HepG2 (cell line): ENCODE results near the gene GDPD1. TPM values are rescaled to one million over a fixed set of nuclear protein-coding genes. Genes with fewer than 3 reads are reported as not detected.

Source experiments
- ATAC-seq: fragments of 200-7000 bp; cut with Tn5 transposase; 3 replicates; pipeline ENCODE4 v1.9.1; 2020; ENCODE audit warnings: mild to moderate bottlenecking, moderate library complexity
- BruUV-seq: library from RNA; stranded (reverse); fragments of 400-500 nt; replicated peaks from 2 replicates; lab custom pipeline; 2021; lab: Mats Ljungman, UMichigan
- CTCF ChIA-PET: fragments of 300-600 bp; formaldehyde crosslinking; extraction: SDS; loops from one replicate; lab custom pipeline; 2021; ENCODE audit warnings: low total read pairs, inconsistent platforms, low intra/inter-chr PET ratio; lab: Yijun Ruan, JAX
- POLR2A ChIA-PET: fragments of 350-600 bp; sonication (Branson Sonifier 250); formaldehyde crosslinking; loops from one replicate; lab custom pipeline; 2020; ENCODE audit warnings: antibody characterized with exemption, inconsistent platforms; lab: Yijun Ruan, JAX
- DNase-seq: peaks from one replicate; pipeline ENCODE4 v3.0.0-alpha.2; 2015; ENCODE audit warnings: low spot score
- FAIRE-seq: peaks from 3 replicates; lab custom pipeline; 2011; peaks lifted over from hg19 to GRCh38; lab: Jason Lieb, UNC
- H2AFZ ChIP-seq: one replicate; pipeline ENCODE4 v1.6.1; 2011; ENCODE audit warnings: low read length, inconsistent platforms
- H3K27ac ChIP-seq: fragments of 300-600 bp; 3 replicates; pipeline ENCODE4 v1.8.0; 2011; ENCODE audit warnings: mixed run types, mild to moderate bottlenecking, mixed read lengths, low read length, inconsistent platforms; ENCODE audit not compliant: insufficient read depth; ENCODE audit errors: extremely low read length
- H3K27me3 ChIP-seq, 2 experiments: fragments of 200-600 bp in 1 of 2; 2 replicates in 1 of 2; 3 replicates in 1 of 2; pipeline versions ENCODE4 v1.6.0 to v1.8.0; 2011; ENCODE audit warnings: low read length in 2 of 2, mild to moderate bottlenecking in 2 of 2, moderate library complexity in 2 of 2, inconsistent platforms in 1 of 2; ENCODE audit not compliant: insufficient read depth in 2 of 2, control insufficient read depth in 1 of 2
- H3K36me3 ChIP-seq, 2 experiments: fragments of 200-600 bp in 1 of 2; replicated peaks in 1 of 2; 2 replicates in 1 of 2; 3 replicates in 1 of 2; pipeline versions ENCODE4 v1.5.1 to v1.8.0; 2011; ENCODE audit warnings: low read length in 2 of 2, inconsistent platforms in 1 of 2; ENCODE audit not compliant: insufficient read depth in 2 of 2, control insufficient read depth in 1 of 2
- H3K4me1 ChIP-seq: 2 replicates; pipeline ENCODE4 v1.5.1; 2012; ENCODE audit warnings: low read length, inconsistent platforms; ENCODE audit not compliant: insufficient read depth
- H3K4me2 ChIP-seq: 2 replicates; pipeline ENCODE4 v1.6.0; 2011; ENCODE audit warnings: low read depth, low read length, inconsistent platforms
- H3K4me3 ChIP-seq, 3 experiments: fragments of 200-600 bp in 1 of 3; sonication (generic), shearing (Covaris generic) in 1 of 3; replicated peaks in 1 of 3; 2 replicates each; pipeline ENCODE4 v1.5.1; 2011 to 2016; ENCODE audit warnings: low read length in 3 of 3, inconsistent platforms in 2 of 3, low read depth in 2 of 3, mild to moderate bottlenecking in 2 of 3, control low read depth in 1 of 3, mixed read lengths in 1 of 3; ENCODE audit not compliant: insufficient read depth in 1 of 3
- H3K79me2 ChIP-seq: one replicate; pipeline ENCODE4 v1.6.1; 2011; ENCODE audit warnings: low read length, inconsistent platforms; ENCODE audit not compliant: insufficient read depth
- H3K9ac ChIP-seq: 2 replicates; pipeline ENCODE4 v1.6.0; 2011; ENCODE audit warnings: mild to moderate bottlenecking, low read depth, low read length, inconsistent platforms; ENCODE audit not compliant: insufficient read depth
- H3K9me3 ChIP-seq: 2 replicates; pipeline ENCODE4 v1.5.1; 2012; ENCODE audit warnings: mild to moderate bottlenecking, low read length
- H4K20me1 ChIP-seq: 2 replicates; pipeline ENCODE4 v1.6.0; 2011; ENCODE audit warnings: inconsistent platforms, mild to moderate bottlenecking, low read length, moderate library complexity; ENCODE audit not compliant: insufficient read depth
- JARID2 ChIP-seq: sonication (generic); formaldehyde crosslinking; IDR thresholded peaks from 2 replicates; pipeline ENCODE4 v1.8.1; 2023; ENCODE audit warnings: missing genetic modification reagents, inconsistent platforms; ENCODE audit not compliant: insufficient replicate concordance
- MED13 ChIP-seq: sonication (generic); formaldehyde crosslinking; IDR thresholded peaks from 2 replicates; pipeline ENCODE4 v1.5.0; 2020; ENCODE audit warnings: missing genetic modification reagents
- SALL1 ChIP-seq: sonication (generic); formaldehyde crosslinking; IDR thresholded peaks from 2 replicates; pipeline ENCODE4 v1.8.0; 2022; ENCODE audit warnings: mild to moderate bottlenecking, missing genetic modification reagents
- SMAD3 ChIP-seq: sonication (generic); formaldehyde crosslinking; IDR thresholded peaks from 2 replicates; pipeline ENCODE4 v1.4.0; 2020; ENCODE audit warnings: missing genetic modification reagents
- ZBTB33 ChIP-seq: sonication (generic); formaldehyde crosslinking; IDR thresholded peaks from 2 replicates; pipeline ENCODE4 v1.4.0; 2020; ENCODE audit warnings: missing genetic modification reagents
- ZMAT3 ChIP-seq: sonication (generic); formaldehyde crosslinking; conservative IDR thresholded peaks from 2 replicates; pipeline ENCODE4 v1.7.0; 2021; ENCODE audit warnings: missing genetic modification reagents
- ZNF263 ChIP-seq: sonication (generic); formaldehyde crosslinking; IDR thresholded peaks from 2 replicates; pipeline ENCODE4 v1.4.0; 2020; ENCODE audit warnings: missing genetic modification reagents
- ZNF44 ChIP-seq: sonication (generic); formaldehyde crosslinking; IDR thresholded peaks from 2 replicates; pipeline ENCODE4 v1.5.1; 2020; ENCODE audit warnings: mild to moderate bottlenecking, missing genetic modification reagents
- ZSCAN12 ChIP-seq: sonication (generic); formaldehyde crosslinking; IDR thresholded peaks from 2 replicates; pipeline ENCODE4 v1.9.0; 2021; ENCODE audit warnings: mild to moderate bottlenecking, missing genetic modification reagents
- ZSCAN22 ChIP-seq: sonication (generic); formaldehyde crosslinking; IDR thresholded peaks from 2 replicates; pipeline ENCODE4 v1.4.0; 2020; ENCODE audit warnings: mild to moderate bottlenecking, missing genetic modification reagents
- WGBS: methylation state at CpG from one replicate; pipeline ENCODE4 v1.1.6; 2017; ENCODE audit warnings: low lambda C conversion rate; 5-methylcytosine and 5-hydroxymethylcytosine counted together
- in situ Hi-C: cut with HindIII; loops from 2 replicates; pipeline ENCODE4 v1.10.0; 2017; ENCODE audit warnings: low pct_unique_long_range_greater_than_20kb; ENCODE audit not compliant: extremely low pct_ligation_motif_present
- intact Hi-C: fragments of 100-400 bp; cut with micrococcal nuclease; formaldehyde crosslinking; loops from one replicate; pipeline ENCODE4 v1.10.0; 2022; ENCODE audit not compliant: unreplicated experiment
- polyA plus RNA-seq, 8 experiments: library from polyadenylated mRNA; depleted of rRNA in 3 of 8; stranded (reverse) in 7 of 8; unstranded in 1 of 8; fragments of >200 nt; fragmentation: Illumina TruSeq in 4 of 8; extraction: Trizol in 4 of 8; gene quantifications; 2 replicates each; pipeline versions ENCODE4 v1.2.1 to v1.2.3, GENCODE V29; 2011 to 2016; ENCODE audit warnings: low read depth in 4 of 8, missing spikeins in 1 of 8, mixed read lengths in 1 of 8; ENCODE audit not compliant: insufficient read depth in 1 of 8
- total RNA-seq, 5 experiments: library from RNA; depleted of rRNA; stranded (reverse); fragments of >200 nt; fragmentation: Illumina TruSeq; extraction: Trizol; gene quantifications; 2 replicates each; pipeline ENCODE4 v1.2.3, GENCODE V29; 2016; ENCODE audit warnings: low read depth in 1 of 5
- TF ChIP-seq, protein P1 (sequence below): fragments of 450-650 bp; IDR thresholded peaks from 2 replicates; pipeline ENCODE4 v1.6.1; 2016
- TF ChIP-seq, protein P2 (sequence below): fragments of 450-650 bp; IDR thresholded peaks from 2 replicates; pipeline ENCODE4 v1.6.1; 2017; ENCODE audit warnings: mild to moderate bottlenecking
- TF ChIP-seq, protein P3 (sequence below): sonication (generic); formaldehyde crosslinking; IDR thresholded peaks from 2 replicates; pipeline ENCODE4 v1.4.0; 2020; ENCODE audit warnings: missing genetic modification reagents

GDPD1 gene
- total and polyA plus RNA-seq, 2 of the 13 experiments (the other 11 are each of a cell fraction or from before 2014, with no cell fraction given): 6.0 to 7.7 TPM

DNA sequence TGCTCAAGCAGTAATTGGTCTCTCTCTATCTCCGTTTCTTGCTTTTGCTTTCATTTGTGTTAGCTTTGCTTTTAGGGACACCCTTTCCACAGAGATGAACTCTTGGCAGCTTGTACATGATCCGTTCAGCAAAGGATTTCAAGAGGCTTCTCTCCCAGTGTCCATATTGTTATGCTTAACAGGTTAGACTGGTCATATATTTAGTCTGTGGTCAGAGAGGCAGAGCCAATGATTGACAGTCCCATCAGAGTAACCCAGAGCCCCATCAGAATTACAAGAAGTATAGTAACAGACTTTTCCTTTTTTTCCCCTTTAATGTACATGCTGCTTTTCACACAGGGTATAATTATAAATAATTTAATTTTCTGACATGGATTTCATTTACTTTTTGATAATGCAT, 34.4 kb downstream of the GDPD1 start (continued):
- TF ChIP-seq, protein P1, sequence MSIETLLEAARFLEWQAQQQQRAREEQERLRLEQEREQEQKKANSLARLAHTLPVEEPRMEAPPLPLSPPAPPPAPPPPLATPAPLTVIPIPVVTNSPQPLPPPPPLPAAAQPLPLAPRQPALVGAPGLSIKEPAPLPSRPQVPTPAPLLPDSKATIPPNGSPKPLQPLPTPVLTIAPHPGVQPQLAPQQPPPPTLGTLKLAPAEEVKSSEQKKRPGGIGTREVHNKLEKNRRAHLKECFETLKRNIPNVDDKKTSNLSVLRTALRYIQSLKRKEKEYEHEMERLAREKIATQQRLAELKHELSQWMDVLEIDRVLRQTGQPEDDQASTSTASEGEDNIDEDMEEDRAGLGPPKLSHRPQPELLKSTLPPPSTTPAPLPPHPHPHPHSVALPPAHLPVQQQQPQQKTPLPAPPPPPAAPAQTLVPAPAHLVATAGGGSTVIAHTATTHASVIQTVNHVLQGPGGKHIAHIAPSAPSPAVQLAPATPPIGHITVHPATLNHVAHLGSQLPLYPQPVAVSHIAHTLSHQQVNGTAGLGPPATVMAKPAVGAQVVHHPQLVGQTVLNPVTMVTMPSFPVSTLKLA: no peak
- TF ChIP-seq ZNF263 (no peak), ZNF44 (CRISPR knock-in tag) (no peak), JARID2 (CRISPR knock-in tag) (no peak), ZSCAN22 (CRISPR knock-in tag) (no peak), ZBTB33 (no peak), ZSCAN12 (CRISPR knock-in tag) (no peak), ZMAT3 (CRISPR knock-in tag) (no peak)

DNA sequence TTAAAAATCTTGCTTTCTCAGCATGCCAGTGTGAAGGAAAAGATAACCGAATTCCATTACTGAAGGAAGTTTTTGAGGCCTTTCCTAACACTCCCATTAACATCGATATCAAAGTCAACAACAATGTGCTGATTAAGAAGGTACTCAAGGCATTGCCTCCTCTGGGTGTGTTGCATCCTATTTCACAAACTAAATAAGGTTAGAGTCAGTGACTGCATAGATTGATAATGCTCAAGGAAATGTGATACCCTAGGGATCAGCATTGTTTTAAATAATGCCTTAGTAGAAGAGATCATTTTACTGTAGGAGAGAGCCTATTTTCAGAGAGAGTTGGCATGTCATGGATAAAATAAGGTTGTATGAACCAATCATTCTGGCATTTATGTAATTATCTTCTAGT, 36.8 kb downstream of the GDPD1 start:
- in situ Hi-C loops (no loop called here), intact Hi-C loops (no loop called here)
- no TSS peak for BruUV-seq
- no peak overlapping the region for H2AFZ ChIP-seq
- DNase-seq (no peak), FAIRE-seq (no peak), ATAC-seq (no peak)
- no peaks in the 10 kb centered on the region for H3K4me1 ChIP-seq
- no peak overlapping the region for H3K27ac ChIP-seq
- CTCF ChIA-PET: no interaction called here
- TF ChIP-seq SMAD3 (CRISPR knock-in tag) (no peak), SALL1 (CRISPR knock-in tag) (no peak), MED13 (CRISPR knock-in tag) (no peak)
- TF ChIP-seq, protein P2, sequence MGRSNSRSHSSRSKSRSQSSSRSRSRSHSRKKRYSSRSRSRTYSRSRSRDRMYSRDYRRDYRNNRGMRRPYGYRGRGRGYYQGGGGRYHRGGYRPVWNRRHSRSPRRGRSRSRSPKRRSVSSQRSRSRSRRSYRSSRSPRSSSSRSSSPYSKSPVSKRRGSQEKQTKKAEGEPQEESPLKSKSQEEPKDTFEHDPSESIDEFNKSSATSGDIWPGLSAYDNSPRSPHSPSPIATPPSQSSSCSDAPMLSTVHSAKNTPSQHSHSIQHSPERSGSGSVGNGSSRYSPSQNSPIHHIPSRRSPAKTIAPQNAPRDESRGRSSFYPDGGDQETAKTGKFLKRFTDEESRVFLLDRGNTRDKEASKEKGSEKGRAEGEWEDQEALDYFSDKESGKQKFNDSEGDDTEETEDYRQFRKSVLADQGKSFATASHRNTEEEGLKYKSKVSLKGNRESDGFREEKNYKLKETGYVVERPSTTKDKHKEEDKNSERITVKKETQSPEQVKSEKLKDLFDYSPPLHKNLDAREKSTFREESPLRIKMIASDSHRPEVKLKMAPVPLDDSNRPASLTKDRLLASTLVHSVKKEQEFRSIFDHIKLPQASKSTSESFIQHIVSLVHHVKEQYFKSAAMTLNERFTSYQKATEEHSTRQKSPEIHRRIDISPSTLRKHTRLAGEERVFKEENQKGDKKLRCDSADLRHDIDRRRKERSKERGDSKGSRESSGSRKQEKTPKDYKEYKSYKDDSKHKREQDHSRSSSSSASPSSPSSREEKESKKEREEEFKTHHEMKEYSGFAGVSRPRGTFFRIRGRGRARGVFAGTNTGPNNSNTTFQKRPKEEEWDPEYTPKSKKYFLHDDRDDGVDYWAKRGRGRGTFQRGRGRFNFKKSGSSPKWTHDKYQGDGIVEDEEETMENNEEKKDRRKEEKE: no peak
- TF ChIP-seq, protein P3, sequence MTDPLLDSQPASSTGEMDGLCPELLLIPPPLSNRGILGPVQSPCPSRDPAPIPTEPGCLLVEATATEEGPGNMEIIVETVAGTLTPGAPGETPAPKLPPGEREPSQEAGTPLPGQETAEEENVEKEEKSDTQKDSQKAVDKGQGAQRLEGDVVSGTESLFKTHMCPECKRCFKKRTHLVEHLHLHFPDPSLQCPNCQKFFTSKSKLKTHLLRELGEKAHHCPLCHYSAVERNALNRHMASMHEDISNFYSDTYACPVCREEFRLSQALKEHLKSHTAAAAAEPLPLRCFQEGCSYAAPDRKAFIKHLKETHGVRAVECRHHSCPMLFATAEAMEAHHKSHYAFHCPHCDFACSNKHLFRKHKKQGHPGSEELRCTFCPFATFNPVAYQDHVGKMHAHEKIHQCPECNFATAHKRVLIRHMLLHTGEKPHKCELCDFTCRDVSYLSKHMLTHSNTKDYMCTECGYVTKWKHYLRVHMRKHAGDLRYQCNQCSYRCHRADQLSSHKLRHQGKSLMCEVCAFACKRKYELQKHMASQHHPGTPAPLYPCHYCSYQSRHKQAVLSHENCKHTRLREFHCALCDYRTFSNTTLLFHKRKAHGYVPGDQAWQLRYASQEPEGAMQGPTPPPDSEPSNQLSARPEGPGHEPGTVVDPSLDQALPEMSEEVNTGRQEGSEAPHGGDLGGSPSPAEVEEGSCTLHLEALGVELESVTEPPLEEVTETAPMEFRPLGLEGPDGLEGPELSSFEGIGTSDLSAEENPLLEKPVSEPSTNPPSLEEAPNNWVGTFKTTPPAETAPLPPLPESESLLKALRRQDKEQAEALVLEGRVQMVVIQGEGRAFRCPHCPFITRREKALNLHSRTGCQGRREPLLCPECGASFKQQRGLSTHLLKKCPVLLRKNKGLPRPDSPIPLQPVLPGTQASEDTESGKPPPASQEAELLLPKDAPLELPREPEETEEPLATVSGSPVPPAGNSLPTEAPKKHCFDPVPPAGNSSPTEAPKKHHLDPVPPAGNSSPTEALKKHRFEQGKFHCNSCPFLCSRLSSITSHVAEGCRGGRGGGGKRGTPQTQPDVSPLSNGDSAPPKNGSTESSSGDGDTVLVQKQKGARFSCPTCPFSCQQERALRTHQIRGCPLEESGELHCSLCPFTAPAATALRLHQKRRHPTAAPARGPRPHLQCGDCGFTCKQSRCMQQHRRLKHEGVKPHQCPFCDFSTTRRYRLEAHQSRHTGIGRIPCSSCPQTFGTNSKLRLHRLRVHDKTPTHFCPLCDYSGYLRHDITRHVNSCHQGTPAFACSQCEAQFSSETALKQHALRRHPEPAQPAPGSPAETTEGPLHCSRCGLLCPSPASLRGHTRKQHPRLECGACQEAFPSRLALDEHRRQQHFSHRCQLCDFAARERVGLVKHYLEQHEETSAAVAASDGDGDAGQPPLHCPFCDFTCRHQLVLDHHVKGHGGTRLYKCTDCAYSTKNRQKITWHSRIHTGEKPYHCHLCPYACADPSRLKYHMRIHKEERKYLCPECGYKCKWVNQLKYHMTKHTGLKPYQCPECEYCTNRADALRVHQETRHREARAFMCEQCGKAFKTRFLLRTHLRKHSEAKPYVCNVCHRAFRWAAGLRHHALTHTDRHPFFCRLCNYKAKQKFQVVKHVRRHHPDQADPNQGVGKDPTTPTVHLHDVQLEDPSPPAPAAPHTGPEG (CRISPR knock-in tag): no peak
- H3K9me3 ChIP-seq: no peaks in the 10 kb centered on the region
- WGBS: 56% methylated on average over 2 of the region's 2 CpGs
- POLR2A ChIA-PET: no interaction called here
- H3K4me3 ChIP-seq: no peak overlapping the region
- H3K9ac ChIP-seq: no peak overlapping the region
- no peak overlapping the region for H3K4me2 ChIP-seq
- H3K79me2 ChIP-seq: no peaks in the 10 kb centered on the region
- no peaks in the 10 kb centered on the region for H4K20me1 ChIP-seq
- H3K36me3 ChIP-seq: no peaks in the 10 kb centered on the region
- no peaks in the 10 kb centered on the region for H3K27me3 ChIP-seq
